Neuron (in vitro differentiated cells): ENCODE data around the gene LMTK3.
"Not testable (repeated sequence)": the region's sequence is repeated elsewhere in the genome, so short reads cannot be mapped to it uniquely, and the experiment has no call there.

Source experiments
- H2AFZ ChIP-seq: one replicate; pipeline ENCODE4 v1.6.1; 2013; ENCODE audit warnings: low read depth, mild to moderate bottlenecking, inconsistent platforms, low read length, moderate library complexity
- H3K27me3 ChIP-seq: one replicate; pipeline ENCODE4 v1.6.1; 2013; ENCODE audit warnings: low read length; ENCODE audit not compliant: insufficient read depth
- H3K36me3 ChIP-seq: one replicate; pipeline ENCODE4 v1.6.1; 2013; ENCODE audit warnings: low read length; ENCODE audit not compliant: insufficient read depth
- H3K4me1 ChIP-seq: one replicate; pipeline ENCODE4 v1.6.1; 2013; ENCODE audit warnings: low read length; ENCODE audit not compliant: insufficient read depth
- H3K4me3 ChIP-seq: 2 replicates; pipeline ENCODE4 v1.5.1; 2013; ENCODE audit warnings: mild to moderate bottlenecking, low read length, moderate library complexity
- H3K9me3 ChIP-seq: one replicate; pipeline ENCODE4 v1.6.1; 2013; ENCODE audit warnings: low read length

Gene LMTK3

DNA sequence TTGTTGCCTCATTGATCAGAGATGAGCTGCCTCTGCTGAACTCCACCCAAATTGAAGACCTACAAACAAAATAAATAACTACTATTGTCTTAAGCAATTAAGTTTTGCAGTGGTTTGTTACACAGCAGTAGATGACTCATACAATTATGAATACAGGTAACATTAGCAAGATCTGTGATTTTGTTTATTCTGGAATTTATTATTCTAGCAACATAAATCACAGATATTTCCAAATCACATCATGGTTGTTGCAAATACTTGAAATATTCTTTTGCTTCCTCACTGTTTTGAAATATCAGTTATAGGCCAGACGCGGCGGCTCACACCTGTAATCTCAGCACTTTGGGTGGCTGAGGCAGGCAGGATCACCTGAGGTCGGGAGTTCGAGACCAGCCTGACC, 13.1 kb upstream of the LMTK3 start:
- H3K9me3 ChIP-seq: peaks cover 6% of the 10 kb centered on the region
- no peaks in the 10 kb centered on the region for H3K27me3 ChIP-seq
- no peak overlapping the region for H3K4me3 ChIP-seq
- no peaks in the 10 kb centered on the region for H3K4me1 ChIP-seq
- H3K36me3 ChIP-seq: no peaks in the 10 kb centered on the region
- H2AFZ ChIP-seq: no peak overlapping the region

GRCh38 chr19:48524221-48524620, 12.6 kb upstream of the LMTK3 start:
- Histone ChIP-seq H3K27me3 (no peaks in the 10 kb centered on the region), H3K4me1 (no peaks in the 10 kb centered on the region), H2AFZ (no peak overlapping the region), H3K36me3 (no peaks in the 10 kb centered on the region), H3K9me3 (peaks cover 6% of the 10 kb centered on the region), H3K4me3 (no peak overlapping the region)

- Histone ChIP-seq H3K4me3 (no peak overlapping the region), H3K27me3 (no peaks in the 10 kb centered on the region), H2AFZ (no peak overlapping the region), H3K4me1 (no peaks in the 10 kb centered on the region), H3K36me3 (no peaks in the 10 kb centered on the region), H3K9me3 (peaks cover 3% of the 10 kb centered on the region)
Observed at GRCh38 chr19:48520134-48520533, 8.5 kb upstream of the LMTK3 start.

DNA sequence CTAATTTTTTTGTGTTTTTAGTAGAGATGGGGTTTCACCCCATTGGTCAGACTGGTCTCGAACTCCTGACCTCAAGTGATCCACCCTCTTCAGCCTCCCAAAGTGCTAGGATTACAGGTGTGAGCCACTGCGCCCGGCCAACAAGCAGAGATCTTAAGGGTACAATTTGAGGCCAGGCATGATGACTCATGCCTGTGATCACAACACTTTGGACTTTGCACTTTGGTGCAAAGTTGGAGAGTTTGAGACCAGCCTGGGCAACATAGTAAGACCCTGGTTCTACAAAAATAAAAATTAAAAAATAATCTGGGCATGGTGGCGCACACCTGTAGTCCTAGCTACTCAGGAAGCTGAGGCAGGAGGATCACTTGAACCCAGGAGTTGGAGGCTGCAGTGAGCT, 7.8 kb upstream of the LMTK3 start:
- not testable (repeated sequence) for H3K36me3 ChIP-seq, H3K27me3 ChIP-seq, H3K4me3 ChIP-seq, H3K9me3 ChIP-seq, H2AFZ ChIP-seq, H3K4me1 ChIP-seq

- Histone ChIP-seq H3K27me3 (no peaks in the 10 kb centered on the region), H3K9me3 (no peaks in the 10 kb centered on the region), H3K4me1 (peaks cover 4% of the 10 kb centered on the region), H2AFZ (no peak overlapping the region), H3K36me3 (no peaks in the 10 kb centered on the region), H3K4me3 (no peak overlapping the region)
Observed at GRCh38 chr19:48518207-48518606, 6.6 kb upstream of the LMTK3 start.

- peaks cover 9% of the 10 kb centered on the region for H3K4me1 ChIP-seq
- H3K9me3 ChIP-seq: no peaks in the 10 kb centered on the region
- H3K36me3 ChIP-seq: no peaks in the 10 kb centered on the region
- peaks cover 11% of the 10 kb centered on the region for H3K27me3 ChIP-seq
- no peak overlapping the region for H3K4me3 ChIP-seq
- H2AFZ ChIP-seq: no peak overlapping the region
Observed at GRCh38 chr19:48516536-48516935, 4.9 kb upstream of the LMTK3 start.

GRCh38 chr19:48514123-48514458, 2.5 kb upstream of the LMTK3 start:
- peaks cover 11% of the 10 kb centered on the region for H3K27me3 ChIP-seq
- peaks cover 13% of the 10 kb centered on the region for H3K4me1 ChIP-seq
- H3K4me3 ChIP-seq: peak overlapping the region; percentile 54
- H3K36me3 ChIP-seq: no peaks in the 10 kb centered on the region
- no peaks in the 10 kb centered on the region for H3K9me3 ChIP-seq
- no peak overlapping the region for H2AFZ ChIP-seq

DNA sequence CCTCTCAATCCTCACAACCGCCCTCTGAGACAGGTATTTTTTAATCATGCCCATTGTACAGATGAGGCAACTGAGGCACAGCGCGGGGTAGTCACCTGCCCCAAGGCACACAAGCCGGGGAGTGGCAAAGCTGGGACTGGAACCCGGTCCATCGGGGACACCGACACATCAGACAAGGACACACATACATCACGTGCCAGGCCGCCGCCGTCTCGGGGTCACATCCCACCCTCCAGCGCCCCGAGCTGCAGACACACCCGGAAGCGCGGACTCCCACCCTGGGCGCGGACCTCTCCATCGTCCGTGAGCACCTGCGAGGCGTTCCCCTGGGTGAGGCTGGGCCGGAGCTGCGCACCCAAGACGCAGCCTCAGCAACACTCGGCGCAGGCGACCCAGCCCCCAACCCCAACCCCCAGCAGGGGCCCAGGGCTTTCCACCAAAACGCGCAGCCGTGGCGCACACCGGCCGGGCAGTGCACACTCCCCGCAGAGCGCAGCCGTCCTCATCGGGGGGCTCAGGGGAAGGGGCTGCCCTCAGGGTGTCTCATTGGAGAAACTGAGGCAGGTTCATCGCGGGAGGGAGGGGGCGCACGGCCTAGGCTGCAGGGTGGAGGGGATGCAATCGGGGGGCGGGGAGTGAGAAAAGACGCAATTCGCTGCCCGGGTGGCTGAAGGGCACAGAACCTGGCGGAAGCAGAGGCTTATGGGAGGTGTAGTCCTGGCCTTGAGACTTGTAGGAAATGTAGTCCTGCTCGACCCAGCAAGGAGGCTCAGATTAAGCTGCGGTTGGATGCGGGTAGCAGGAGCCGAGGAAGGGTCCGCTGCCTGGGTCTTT, 1.9 kb upstream of the LMTK3 start:
- H2AFZ ChIP-seq: peak overlapping the region; percentile 73
- H3K4me1 ChIP-seq: peaks cover 13% of the 10 kb centered on the region
- no peaks in the 10 kb centered on the region for H3K36me3 ChIP-seq
- H3K4me3 ChIP-seq: peak overlapping the region; percentile 54
- peaks cover 11% of the 10 kb centered on the region for H3K27me3 ChIP-seq
- no peaks in the 10 kb centered on the region for H3K9me3 ChIP-seq

- no peaks in the 10 kb centered on the region for H3K36me3 ChIP-seq
- H3K9me3 ChIP-seq: no peaks in the 10 kb centered on the region
- peaks cover 11% of the 10 kb centered on the region for H3K27me3 ChIP-seq
- H3K4me1 ChIP-seq: peaks cover 13% of the 10 kb centered on the region
- H2AFZ ChIP-seq: no peak overlapping the region
- no peak overlapping the region for H3K4me3 ChIP-seq
Observed at GRCh38 chr19:48512504-48513288, 1.1 kb upstream of the LMTK3 start.

DNA sequence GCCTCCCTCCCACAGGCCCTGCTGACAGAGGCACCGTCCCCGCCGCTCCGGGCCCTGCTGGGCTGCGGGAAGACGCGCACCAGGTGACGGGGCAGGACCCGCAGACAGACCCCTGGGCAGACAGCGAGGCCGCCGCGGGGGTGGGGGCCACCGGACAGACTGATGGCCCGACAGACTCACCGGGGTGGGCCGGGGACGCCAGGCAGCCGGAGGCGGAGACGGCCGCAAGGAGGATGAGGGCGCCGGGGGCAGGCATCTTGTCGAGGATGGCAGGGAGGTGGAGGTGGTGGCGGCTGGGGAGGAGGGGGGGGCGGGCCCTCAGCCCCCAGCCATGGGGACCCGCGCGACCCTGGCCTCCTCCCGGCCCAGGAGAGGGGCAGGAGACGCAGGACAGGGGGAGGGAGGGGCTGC, 309 bp downstream of the LMTK3 start:
- Histone ChIP-seq H3K4me3 (peak overlapping the region; percentile 37), H3K27me3 (peaks cover 11% of the 10 kb centered on the region), H3K9me3 (no peaks in the 10 kb centered on the region), H3K36me3 (no peaks in the 10 kb centered on the region), H2AFZ (no peak overlapping the region), H3K4me1 (peaks cover 13% of the 10 kb centered on the region)

DNA sequence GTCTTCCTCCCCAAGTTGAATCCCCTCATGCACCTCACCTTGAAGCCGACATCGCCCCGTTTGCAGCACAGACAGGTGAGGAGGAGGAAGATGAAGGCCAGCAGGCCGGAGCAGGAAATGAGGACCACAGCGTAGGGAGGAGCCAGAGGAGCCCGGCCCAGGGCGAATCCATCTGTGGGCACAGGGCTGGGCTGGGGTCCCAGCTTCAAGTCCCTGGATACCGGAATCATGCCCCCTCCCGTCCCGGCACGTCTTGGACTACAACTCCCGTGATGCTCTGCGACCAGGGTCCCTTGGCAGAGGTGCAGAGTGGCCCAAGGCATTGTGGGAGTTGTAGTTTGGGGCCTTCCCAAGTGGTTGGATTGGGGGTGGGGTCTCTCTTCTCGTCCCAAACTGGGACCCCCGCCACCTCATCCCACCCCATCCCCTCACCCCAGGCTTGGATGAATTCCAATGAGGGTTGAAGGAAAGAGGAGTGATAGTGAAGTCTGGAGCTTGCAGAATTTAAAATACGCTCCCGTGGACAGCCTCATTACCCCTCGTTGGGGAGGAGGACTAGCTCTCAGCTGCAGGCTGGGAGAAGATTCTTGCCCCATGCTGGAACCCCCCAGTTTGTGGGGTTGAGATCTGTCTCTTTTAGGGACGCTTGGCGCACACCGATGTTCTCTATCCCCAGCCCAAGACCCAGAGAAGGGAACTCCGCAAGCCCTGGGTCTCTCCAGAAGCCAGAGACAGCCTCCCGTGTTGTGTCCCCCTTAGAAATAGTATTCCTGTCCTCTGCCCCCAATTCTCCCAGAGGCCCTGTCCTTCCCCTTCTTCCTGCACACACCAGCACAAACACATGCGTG, 990 bp downstream of the LMTK3 start:
- Histone ChIP-seq H3K27me3 (peaks cover 11% of the 10 kb centered on the region), H3K4me1 (peaks cover 13% of the 10 kb centered on the region), H3K36me3 (no peaks in the 10 kb centered on the region), H3K9me3 (no peaks in the 10 kb centered on the region), H2AFZ (no peak overlapping the region), H3K4me3 (peak overlapping the region; percentile 37)

GRCh38 chr19:48509467-48510194, 2.0 kb downstream of the LMTK3 start:
- Histone ChIP-seq H3K27me3 (peaks cover 11% of the 10 kb centered on the region), H3K4me3 (no peak overlapping the region), H3K9me3 (no peaks in the 10 kb centered on the region)

More at GRCh38 chr19:48509467-48510194, 2.0 kb downstream of the LMTK3 start:
- H3K36me3 ChIP-seq: no peaks in the 10 kb centered on the region
- H2AFZ ChIP-seq: no peak overlapping the region
- peaks cover 13% of the 10 kb centered on the region for H3K4me1 ChIP-seq
